ENCODE data around the gene SCUBE2. TPM values are rescaled to one million over a fixed set of nuclear protein-coding genes. Genes with fewer than 3 reads are reported as not detected.

SCUBE2 gene
- total RNA-seq, 4 donors from 2014 or later = 0.88 to 66.8 (median 5.9) TPM

DNA sequence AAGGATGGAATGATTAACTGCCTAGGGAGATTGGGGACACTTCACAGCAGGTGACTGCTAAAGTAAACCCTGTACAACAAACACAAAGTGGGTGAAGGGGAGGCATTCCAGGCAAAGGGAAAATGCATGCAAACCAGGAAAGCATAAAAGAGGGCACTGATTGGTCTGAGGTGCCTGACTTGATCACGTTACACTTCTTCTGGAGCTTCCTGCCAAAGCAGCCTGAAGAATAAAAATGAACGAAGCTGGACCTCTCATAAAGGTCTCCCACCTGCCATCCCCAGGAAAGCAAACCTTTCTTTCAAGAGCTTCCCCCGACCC lies 46.7 kb upstream of the SCUBE2 start:
- TF ChIP-seq POLR2A (IDR thresholded peaks at IDR 0.05) = no peak
- TF ChIP-seq, protein P1, sequence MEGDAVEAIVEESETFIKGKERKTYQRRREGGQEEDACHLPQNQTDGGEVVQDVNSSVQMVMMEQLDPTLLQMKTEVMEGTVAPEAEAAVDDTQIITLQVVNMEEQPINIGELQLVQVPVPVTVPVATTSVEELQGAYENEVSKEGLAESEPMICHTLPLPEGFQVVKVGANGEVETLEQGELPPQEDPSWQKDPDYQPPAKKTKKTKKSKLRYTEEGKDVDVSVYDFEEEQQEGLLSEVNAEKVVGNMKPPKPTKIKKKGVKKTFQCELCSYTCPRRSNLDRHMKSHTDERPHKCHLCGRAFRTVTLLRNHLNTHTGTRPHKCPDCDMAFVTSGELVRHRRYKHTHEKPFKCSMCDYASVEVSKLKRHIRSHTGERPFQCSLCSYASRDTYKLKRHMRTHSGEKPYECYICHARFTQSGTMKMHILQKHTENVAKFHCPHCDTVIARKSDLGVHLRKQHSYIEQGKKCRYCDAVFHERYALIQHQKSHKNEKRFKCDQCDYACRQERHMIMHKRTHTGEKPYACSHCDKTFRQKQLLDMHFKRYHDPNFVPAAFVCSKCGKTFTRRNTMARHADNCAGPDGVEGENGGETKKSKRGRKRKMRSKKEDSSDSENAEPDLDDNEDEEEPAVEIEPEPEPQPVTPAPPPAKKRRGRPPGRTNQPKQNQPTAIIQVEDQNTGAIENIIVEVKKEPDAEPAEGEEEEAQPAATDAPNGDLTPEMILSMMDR (IDR thresholded peaks at IDR 0.05) = no peak
- intact Hi-C loops (cut with DNase I; ENCODE audit: low total_unique reads) = loop anchor here (10.0 kb wide), 1 partner anchor 123 kb away; no protein-coding TSS in a partner anchor
- H3K4me1 ChIP-seq = no peaks in the 10 kb centered on the region
- no peak for DNase-seq
- no peaks in the 10 kb centered on the region for H3K36me3 ChIP-seq
- H3K27me3 ChIP-seq = no peaks in the 10 kb centered on the region
- no peaks in the 10 kb centered on the region for H3K9me3 ChIP-seq
- H3K27ac ChIP-seq = peak overlapping the region in 1 of 2 donors; percentile 62
- H3K4me3 ChIP-seq = no peak overlapping the region

DNA sequence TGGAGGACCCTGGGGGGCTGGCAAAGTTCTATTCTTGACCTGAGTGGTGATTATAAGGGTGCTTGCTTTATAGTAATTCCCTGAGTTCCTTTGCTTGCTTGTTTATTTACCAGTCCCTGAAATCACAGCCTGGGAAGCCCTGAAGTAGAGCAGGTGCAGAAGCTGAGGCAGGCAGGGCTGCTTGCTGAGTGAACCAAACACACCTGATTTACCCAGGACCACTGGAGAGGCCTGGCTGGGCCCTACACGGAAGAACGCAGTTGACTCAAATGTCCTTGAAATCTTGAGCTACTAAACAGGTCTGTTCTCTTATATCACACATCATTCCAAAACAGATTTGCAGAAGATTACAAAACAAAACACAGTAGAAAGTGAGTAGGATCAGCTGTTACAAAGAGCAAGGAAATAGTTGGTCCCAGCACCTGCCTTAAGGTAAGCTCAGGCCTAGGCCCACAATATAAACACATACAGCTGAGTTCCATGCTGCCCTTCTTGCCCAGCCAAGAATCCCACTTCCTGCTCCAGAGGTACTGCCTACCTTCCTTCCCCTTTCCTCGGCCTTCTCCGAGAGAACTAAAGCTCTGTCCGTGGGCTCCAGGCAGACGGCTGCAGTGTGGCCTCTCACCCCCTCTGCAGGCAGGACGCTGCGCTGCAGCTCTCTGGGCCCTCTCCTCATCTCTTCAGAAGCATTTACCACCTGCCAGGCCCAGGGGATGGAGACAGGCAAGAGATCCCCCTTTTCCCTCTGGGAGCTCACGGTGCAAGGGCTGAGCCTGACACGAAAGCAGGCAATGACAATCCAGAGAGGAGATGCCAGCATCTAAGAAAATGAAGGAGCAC lies 46.1 kb upstream of the SCUBE2 start:
- Histone ChIP-seq H3K9me3 (no peaks in the 10 kb centered on the region), H3K4me1 (no peaks in the 10 kb centered on the region), H3K27me3 (no peaks in the 10 kb centered on the region), H3K36me3 (no peaks in the 10 kb centered on the region), H3K4me3 (no peak overlapping the region), H3K27ac (peak overlapping the region; percentile 20 to 29)
- peak in 1 of 2 donors; percentile 12 for TF ChIP-seq POLR2A (IDR thresholded peaks at IDR 0.05)
- TF ChIP-seq, protein P1 (IDR thresholded peaks at IDR 0.05) = peak; percentile 88 to 95 (median 92)
- peak; percentile 67 to 78 for DNase-seq
- intact Hi-C loops (cut with DNase I; ENCODE audit: low total_unique reads) = loop anchor here (10.0 kb wide), 1 partner anchor 123 kb away; no protein-coding TSS in a partner anchor

DNA sequence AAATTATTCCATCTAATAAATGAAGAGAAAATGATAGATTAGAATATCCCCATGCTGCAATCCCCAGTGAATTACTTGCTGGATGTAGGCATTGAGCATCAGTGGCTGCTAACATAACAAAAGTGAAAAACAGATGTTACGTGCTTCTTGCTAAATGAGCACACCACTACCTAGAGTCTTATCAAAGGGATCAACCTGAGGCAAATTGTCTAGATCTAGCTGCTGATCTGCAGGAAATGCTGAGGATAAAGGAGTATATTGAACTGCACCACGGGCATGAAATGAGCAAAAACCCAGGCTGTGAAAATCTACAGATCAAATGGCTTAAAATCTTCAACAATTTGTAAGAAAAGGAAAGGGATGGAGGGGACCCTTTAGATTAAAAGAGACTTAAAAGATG lies 45.3 kb upstream of the SCUBE2 start:
- no peaks in the 10 kb centered on the region for H3K4me1 ChIP-seq
- H3K9me3 ChIP-seq = no peaks in the 10 kb centered on the region
- no peaks in the 10 kb centered on the region for H3K27me3 ChIP-seq
- no peaks in the 10 kb centered on the region for H3K36me3 ChIP-seq
- TF ChIP-seq, protein P1 (IDR thresholded peaks at IDR 0.05) = no peak
- TF ChIP-seq POLR2A (IDR thresholded peaks at IDR 0.05) = no peak
- no peak overlapping the region for H3K27ac ChIP-seq
- DNase-seq = no peak
- intact Hi-C loops (cut with DNase I; ENCODE audit: low total_unique reads) = loop anchor here (10.0 kb wide), 1 partner anchor 122 kb away; no protein-coding TSS in a partner anchor
- H3K4me3 ChIP-seq = no peak overlapping the region

DNA sequence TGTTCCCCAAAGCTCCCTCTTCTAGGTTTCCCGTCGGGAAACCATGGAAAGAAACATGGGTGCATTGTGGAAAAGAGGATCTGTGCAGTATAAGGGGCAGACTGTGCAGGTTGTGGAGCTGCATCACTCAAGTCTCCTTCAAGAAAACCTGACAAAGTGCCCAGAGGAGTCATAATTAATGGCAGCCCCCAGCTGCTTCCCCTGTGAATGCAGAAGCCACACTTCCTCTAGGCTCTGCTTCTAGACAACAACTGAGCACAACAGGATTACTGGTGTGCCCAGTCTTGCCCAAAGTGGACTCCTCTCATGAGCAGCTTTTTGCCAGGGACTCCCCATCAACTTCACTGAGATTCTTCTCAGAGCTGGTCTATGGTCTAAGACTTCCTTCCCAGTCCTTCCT lies 42.6 kb upstream of the SCUBE2 start:
- H3K4me1 ChIP-seq = no peaks in the 10 kb centered on the region
- intact Hi-C loops (cut with DNase I; ENCODE audit: low total_unique reads) = loop anchor here (10.0 kb wide), 1 partner anchor 119 kb away; no protein-coding TSS in a partner anchor
- H3K4me3 ChIP-seq = no peak overlapping the region
- DNase-seq = no peak
- no peaks in the 10 kb centered on the region for H3K36me3 ChIP-seq
- H3K27ac ChIP-seq = no peak overlapping the region
- no peaks in the 10 kb centered on the region for H3K9me3 ChIP-seq
- no peaks in the 10 kb centered on the region for H3K27me3 ChIP-seq
- TF ChIP-seq, protein P1 (IDR thresholded peaks at IDR 0.05) = no peak
- TF ChIP-seq POLR2A (IDR thresholded peaks at IDR 0.05) = no peak

DNA sequence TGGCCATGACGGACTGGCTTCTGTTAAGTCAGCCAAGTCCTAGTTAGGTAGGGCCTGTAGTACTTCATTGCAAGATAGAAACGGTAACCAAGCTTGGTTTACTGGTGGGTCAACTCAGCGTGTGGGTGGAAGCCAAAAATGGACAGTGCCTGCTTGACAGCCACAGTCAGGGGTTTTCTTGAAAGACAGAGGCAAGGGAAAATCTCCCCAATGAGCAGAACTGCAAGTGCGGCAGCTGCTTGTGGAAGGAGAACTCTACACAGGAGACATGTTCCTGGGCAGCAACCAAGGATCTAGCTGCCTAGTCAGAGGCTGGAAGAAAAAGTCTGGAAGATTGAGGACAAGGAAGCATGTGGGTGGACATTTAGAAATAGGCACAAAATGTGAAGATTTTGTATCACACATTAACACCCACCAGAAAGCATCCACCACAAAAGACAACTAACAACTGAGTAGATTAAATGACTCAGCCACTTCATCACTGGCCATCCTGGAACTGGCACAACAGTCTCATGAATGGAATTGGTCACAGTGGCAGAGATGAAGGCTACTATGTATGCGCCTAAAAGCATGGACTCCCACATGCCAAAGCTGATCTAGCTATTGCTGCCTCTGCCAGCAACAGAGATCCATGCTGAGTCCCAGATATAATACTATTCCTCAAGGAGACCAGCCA lies 40.9 kb upstream of the SCUBE2 start:
- Histone ChIP-seq H3K36me3 (no peaks in the 10 kb centered on the region), H3K4me3 (no peak overlapping the region), H3K27me3 (no peaks in the 10 kb centered on the region), H3K27ac (no peak overlapping the region), H3K4me1 (no peaks in the 10 kb centered on the region), H3K9me3 (no peaks in the 10 kb centered on the region)
- TF ChIP-seq, protein P1 (IDR thresholded peaks at IDR 0.05) = no peak
- no peak for TF ChIP-seq POLR2A (IDR thresholded peaks at IDR 0.05)
- DNase-seq = no peak
- intact Hi-C loops (cut with DNase I; ENCODE audit: low total_unique reads) = loop anchor here (10.0 kb wide), 1 partner anchor 118 kb away; no protein-coding TSS in a partner anchor
